Measurements from ENCODE around the gene PRKCI. TPM values are rescaled to one million over a fixed set of nuclear protein-coding genes. Genes with fewer than 3 reads are reported as not detected.

PRKCI gene
- total RNA-seq, 1 donor from 2014 or later: 43.2 TPM

DNA sequence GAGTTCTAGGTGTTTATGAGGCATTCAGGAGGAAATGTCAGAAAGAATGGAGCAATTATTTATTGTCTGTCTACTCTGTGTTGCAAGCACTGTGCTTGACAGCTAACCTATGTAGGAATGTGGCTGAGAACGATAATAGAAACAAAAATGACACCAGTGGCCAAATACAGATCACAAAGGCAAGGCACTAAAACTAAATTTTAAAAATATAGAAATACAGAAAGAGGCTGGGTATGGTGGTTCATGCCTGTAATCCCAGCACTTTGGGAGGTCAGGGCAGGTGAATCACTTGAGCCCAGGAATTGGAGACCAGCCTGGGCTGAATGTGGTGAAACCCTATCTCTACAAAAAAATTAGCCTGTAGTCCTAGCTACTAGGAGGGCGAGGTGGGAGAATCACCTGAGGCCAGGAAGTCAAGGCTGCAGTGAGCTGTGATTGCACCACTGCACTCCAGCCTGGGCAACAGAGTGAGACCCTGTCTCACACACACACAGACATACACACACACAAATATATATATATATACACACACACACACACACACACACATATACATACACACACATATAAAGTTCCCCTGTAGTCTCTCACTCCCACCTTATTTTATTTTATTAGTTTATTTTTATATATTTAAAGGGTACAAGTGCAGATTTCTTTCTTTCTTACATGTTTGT, 6.0 kb downstream of the PRKCI start:
- ATAC-seq (peak; percentile 60), DNase-seq (no peak)
- Histone ChIP-seq H3K4me1 (peaks cover 17% of the 10 kb centered on the region), H3K36me3 (no peaks in the 10 kb centered on the region), H3K4me3 (no peak overlapping the region), H3K27me3 (no peaks in the 10 kb centered on the region), H3K9me3 (no peaks in the 10 kb centered on the region), H3K27ac (peak overlapping the region; percentile 15)
- intact Hi-C loops (cut with DNase I): no loop called here
- TF ChIP-seq, protein P1, sequence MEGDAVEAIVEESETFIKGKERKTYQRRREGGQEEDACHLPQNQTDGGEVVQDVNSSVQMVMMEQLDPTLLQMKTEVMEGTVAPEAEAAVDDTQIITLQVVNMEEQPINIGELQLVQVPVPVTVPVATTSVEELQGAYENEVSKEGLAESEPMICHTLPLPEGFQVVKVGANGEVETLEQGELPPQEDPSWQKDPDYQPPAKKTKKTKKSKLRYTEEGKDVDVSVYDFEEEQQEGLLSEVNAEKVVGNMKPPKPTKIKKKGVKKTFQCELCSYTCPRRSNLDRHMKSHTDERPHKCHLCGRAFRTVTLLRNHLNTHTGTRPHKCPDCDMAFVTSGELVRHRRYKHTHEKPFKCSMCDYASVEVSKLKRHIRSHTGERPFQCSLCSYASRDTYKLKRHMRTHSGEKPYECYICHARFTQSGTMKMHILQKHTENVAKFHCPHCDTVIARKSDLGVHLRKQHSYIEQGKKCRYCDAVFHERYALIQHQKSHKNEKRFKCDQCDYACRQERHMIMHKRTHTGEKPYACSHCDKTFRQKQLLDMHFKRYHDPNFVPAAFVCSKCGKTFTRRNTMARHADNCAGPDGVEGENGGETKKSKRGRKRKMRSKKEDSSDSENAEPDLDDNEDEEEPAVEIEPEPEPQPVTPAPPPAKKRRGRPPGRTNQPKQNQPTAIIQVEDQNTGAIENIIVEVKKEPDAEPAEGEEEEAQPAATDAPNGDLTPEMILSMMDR (IDR thresholded peaks at IDR 0.05): no peak

DNA sequence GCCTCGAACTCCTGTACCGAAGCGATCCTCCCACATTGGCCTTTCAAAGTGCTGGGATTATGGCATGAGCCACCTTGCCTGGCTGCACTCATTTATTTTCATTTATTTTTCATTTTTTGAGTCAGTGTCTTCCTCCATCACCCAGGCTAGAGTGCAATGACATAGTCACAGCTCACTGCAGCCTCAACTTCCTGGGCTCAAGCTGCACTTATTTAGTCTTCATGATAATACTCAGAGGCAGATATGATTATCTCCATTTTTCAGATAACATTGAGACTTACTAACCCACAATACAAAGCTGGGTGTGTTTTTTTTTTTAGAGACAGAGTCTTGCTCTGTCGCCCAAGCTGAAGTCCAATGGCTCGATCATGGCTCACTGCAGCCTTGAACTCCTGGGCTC, 10.0 kb downstream of the PRKCI start:
- DNase-seq (no peak), ATAC-seq (no peak)
- no peaks in the 10 kb centered on the region for H3K9me3 ChIP-seq
- intact Hi-C loops (cut with DNase I): no loop called here
- H3K4me1 ChIP-seq: peaks cover 14% of the 10 kb centered on the region
- no peak overlapping the region for H3K4me3 ChIP-seq
- peaks cover 17% of the 10 kb centered on the region for H3K36me3 ChIP-seq
- no peaks in the 10 kb centered on the region for H3K27me3 ChIP-seq
- peak overlapping the region; percentile 12 for H3K27ac ChIP-seq
- TF ChIP-seq, protein P1 (IDR thresholded peaks at IDR 0.05): no peak

DNA sequence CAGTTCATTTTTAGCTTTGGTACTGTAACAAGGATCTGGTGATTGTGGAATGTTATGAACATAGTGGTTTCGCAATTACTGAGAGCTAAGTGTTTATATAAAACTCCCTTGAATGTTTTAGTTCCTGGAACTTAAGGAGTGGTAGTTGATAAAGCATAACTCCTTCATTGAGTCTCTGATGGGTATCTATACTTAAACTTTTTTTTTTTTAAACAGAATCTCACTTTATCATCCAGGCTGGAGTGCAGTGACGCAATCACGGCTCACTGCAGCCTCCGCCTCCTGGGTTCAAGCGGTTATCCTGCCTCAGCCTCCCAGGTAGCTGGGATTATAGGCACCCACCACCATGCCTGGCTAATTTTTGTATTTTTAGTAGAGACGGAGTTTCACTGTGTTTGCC, 11.3 kb downstream of the PRKCI start:
- TF ChIP-seq, protein P1 (IDR thresholded peaks at IDR 0.05): no peak
- DNase-seq: peak; percentile 75
- Histone ChIP-seq H3K36me3 (peaks cover 24% of the 10 kb centered on the region), H3K4me1 (peaks cover 3% of the 10 kb centered on the region), H3K27me3 (no peaks in the 10 kb centered on the region), H3K4me3 (no peak overlapping the region), H3K9me3 (no peaks in the 10 kb centered on the region), H3K27ac (peak overlapping the region; percentile 58)
- peak; percentile 85 for ATAC-seq
- intact Hi-C loops (cut with DNase I): no loop called here

DNA sequence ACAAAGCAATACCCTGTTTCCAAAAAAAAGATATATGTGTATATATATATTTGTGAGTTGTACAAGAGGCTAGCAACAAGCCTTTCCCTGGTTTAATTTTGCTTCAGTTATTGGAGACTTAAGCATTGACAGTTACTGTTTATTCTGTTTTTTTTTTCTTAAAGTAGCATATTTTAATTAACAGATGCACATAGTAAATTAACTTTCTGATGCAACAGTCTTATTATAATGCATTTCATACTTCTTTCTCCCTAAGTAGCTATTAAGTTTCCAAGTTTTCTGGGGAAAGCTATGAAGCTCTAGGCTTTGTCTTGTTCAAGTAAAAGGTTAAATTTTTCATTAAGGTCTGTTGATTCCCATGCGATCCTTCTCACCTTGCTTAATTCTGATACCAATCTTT, 17.9 kb downstream of the PRKCI start:
- H3K4me3 ChIP-seq: no peak overlapping the region
- H3K36me3 ChIP-seq: peaks cover 33% of the 10 kb centered on the region
- DNase-seq: no peak
- intact Hi-C loops (cut with DNase I): no loop called here
- TF ChIP-seq, protein P1 (IDR thresholded peaks at IDR 0.05): no peak
- H3K9me3 ChIP-seq: no peaks in the 10 kb centered on the region
- no peaks in the 10 kb centered on the region for H3K4me1 ChIP-seq
- H3K27ac ChIP-seq: no peak overlapping the region
- H3K27me3 ChIP-seq: no peaks in the 10 kb centered on the region
- ATAC-seq: no peak

DNA sequence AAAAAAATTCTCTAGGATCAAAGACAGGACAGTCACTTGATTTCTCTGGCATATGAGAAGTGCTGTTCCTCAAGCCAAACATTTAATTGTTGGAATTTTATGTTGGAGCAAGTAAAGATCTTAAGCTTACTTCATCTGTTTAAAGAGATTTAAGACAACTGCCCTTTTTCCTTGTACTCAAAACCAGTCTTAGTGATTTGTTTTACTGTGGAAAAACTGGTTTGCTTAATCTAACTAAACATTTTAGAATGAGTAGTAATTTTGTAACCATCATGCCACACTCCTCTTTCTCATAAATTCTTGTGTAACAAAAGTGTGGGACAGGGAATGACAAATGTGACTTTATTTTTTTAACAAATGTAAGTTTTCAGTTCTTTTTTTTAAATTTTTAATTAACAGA, 18.4 kb downstream of the PRKCI start:
- no peak overlapping the region for H3K27ac ChIP-seq
- no peak overlapping the region for H3K4me3 ChIP-seq
- TF ChIP-seq, protein P1 (IDR thresholded peaks at IDR 0.05): no peak
- peaks cover 32% of the 10 kb centered on the region for H3K36me3 ChIP-seq
- no peaks in the 10 kb centered on the region for H3K4me1 ChIP-seq
- DNase-seq: no peak
- intact Hi-C loops (cut with DNase I): no loop called here
- H3K9me3 ChIP-seq: no peaks in the 10 kb centered on the region
- no peak for ATAC-seq
- H3K27me3 ChIP-seq: no peaks in the 10 kb centered on the region

DNA sequence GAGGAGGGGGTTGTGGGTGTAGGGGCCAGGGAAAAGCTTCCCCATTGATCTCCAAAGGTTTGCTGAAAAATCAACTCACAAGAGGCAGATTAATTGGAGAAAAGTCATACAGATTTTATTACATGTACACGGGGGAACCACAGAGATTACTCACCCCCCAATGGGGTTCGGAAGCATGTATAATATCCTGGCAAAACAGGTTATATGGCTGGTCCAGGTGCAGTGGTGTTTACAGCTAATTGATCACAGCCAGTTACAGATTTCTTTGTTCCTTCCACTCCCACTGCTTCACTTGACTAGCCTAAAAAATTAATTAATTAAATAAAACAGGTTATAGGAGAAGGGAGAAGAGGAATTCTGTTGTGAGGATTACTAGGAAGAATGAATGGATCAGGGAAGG, 22.4 kb downstream of the PRKCI start:
- TF ChIP-seq, protein P1 (IDR thresholded peaks at IDR 0.05): no peak
- Histone ChIP-seq H3K27ac (no peak overlapping the region), H3K4me3 (no peak overlapping the region), H3K9me3 (no peaks in the 10 kb centered on the region), H3K36me3 (peaks cover 10% of the 10 kb centered on the region), H3K27me3 (no peaks in the 10 kb centered on the region), H3K4me1 (no peaks in the 10 kb centered on the region)
- intact Hi-C loops (cut with DNase I): no loop called here
- DNase-seq: no peak
- ATAC-seq: no peak

All from upper lobe of right lung (tissue), 1 donor.